ENCODE measurements around the gene SLC16A3.
A peak's percentile ranks its signal among the peaks of the same experiment; 100 is the strongest.
"Not testable (repeated sequence)": the region's sequence is repeated elsewhere in the genome, so short reads cannot be mapped to it uniquely, and the experiment has no call there.

The SLC16A3 gene

DNA sequence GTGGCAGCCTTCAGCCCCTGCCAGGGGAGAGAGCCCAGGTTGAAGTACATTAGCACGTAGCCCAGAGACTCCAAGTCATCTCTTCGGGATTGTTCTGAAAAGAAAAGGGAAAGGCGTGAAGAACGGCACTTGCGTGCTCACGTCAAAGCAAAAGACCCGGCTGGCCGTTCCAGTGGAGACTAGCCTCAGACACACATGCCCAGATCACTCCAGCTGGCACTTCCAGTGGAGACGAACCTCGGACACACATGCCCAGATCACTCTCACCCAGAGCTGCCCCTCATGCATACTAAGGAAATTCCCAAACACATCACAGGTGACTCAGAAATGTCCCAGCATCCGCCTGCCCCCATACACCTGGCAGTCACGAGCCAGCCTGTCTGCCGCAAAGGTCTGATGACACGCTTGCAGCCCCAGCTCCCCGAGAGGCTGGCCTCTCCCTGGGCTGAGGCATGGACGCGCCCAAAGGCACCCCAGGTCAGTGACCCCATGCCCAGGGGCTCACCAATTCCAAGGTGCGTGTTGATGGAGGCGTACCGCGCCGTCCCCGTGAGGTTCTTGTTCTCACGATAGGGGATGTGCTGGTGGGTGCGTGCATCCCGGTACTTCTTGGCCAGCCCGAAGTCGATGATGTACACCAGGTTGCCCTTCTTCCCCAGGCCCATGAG, 23.8 kb downstream of the SLC16A3 start:
- Mint-ChIP-seq H3K4me3 (no peak overlapping the region), H3K36me3 (ENCODE audit: low read depth) (peaks cover 73% of the 10 kb centered on the region), H3K4me1 (no peaks in the 10 kb centered on the region), H3K27ac (peak overlapping the region; percentile 78), H3K9me3 (no peaks in the 10 kb centered on the region), H3K27me3 (ENCODE audit: low read depth, poor library complexity) (peaks cover under 1% of the 10 kb centered on the region)
- DNase-seq, result no peak
- TF ChIP-seq, protein P1, sequence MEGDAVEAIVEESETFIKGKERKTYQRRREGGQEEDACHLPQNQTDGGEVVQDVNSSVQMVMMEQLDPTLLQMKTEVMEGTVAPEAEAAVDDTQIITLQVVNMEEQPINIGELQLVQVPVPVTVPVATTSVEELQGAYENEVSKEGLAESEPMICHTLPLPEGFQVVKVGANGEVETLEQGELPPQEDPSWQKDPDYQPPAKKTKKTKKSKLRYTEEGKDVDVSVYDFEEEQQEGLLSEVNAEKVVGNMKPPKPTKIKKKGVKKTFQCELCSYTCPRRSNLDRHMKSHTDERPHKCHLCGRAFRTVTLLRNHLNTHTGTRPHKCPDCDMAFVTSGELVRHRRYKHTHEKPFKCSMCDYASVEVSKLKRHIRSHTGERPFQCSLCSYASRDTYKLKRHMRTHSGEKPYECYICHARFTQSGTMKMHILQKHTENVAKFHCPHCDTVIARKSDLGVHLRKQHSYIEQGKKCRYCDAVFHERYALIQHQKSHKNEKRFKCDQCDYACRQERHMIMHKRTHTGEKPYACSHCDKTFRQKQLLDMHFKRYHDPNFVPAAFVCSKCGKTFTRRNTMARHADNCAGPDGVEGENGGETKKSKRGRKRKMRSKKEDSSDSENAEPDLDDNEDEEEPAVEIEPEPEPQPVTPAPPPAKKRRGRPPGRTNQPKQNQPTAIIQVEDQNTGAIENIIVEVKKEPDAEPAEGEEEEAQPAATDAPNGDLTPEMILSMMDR (IDR thresholded peaks at IDR 0.05), result no peak

DNA sequence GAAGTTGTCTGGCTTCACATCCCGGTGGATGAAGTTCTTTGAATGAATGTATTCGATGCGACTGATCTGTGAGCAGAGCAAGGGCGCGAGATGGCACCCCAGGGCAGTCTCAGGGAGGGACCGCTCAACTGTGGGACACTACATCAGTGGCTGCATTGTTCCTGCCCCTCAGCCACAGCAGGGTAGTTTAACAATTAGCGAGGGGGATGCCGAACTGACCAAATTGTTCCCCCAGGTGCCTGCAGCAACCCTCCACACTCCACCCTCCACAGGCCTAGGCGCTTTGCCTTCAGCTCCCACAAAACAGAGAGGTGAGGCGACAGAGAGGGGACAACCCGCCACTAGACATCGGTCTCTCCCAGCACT, 24.3 kb downstream of the SLC16A3 start:
- Mint-ChIP-seq H3K9me3 (no peaks in the 10 kb centered on the region), H3K36me3 (ENCODE audit: low read depth) (peaks cover 71% of the 10 kb centered on the region), H3K27me3 (ENCODE audit: low read depth, poor library complexity) (peaks cover 2% of the 10 kb centered on the region), H3K4me1 (no peaks in the 10 kb centered on the region), H3K4me3 (no peak overlapping the region), H3K27ac (no peak overlapping the region)
- DNase-seq, result no peak
- TF ChIP-seq, protein P1 (IDR thresholded peaks at IDR 0.05), result no peak

DNA sequence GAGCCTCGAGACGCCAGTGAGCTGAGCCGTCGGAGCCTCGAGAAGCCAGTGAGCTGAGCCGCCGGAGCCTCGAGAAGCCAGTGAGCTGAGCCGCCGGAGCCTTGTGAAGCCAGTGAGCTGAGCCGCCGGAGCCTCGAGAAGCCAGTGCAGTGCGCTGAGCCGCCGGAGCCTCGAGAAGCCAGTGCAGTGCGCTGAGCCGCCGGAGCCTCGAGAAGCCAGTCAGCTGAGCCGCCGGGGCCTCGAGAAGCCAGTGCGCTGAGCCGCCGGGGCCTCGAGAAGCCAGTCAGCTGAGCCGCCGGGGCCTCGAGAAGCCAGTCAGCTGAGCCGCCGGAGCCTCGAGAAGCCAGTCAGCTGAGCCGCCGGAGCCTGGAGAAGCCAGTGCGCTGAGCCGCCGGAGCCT, 25.3 kb downstream of the SLC16A3 start:
- H3K4me3 Mint-ChIP-seq; H3K4me1 Mint-ChIP-seq; H3K9me3 Mint-ChIP-seq; H3K27me3 Mint-ChIP-seq (ENCODE audit: low read depth, poor library complexity); H3K27ac Mint-ChIP-seq; DNase-seq: not testable (repeated sequence)
- peaks cover 71% of the 10 kb centered on the region for H3K36me3 Mint-ChIP-seq (ENCODE audit: low read depth)

DNA sequence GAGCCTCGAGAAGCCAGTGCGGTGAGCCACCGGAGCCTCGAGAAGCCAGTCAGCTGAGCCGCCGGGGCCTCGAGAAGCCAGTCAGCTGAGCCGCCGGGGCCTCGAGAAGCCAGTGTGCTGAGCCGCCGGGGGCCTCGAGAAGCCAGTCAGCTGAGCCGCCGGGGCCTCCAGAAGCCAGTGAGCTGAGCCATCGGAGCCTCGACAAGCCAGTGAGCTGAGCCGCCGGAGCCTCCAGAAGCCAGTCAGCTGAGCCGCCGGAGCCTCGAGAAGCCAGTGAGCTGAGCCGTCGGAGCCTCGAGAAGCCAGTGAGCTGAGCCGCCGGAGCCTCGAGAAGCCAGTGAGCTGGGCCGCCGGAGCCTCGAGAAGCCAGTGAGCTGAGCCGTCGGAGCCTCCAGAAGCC, 25.9 kb downstream of the SLC16A3 start:
- H3K9me3 Mint-ChIP-seq; H3K27ac Mint-ChIP-seq; H3K4me1 Mint-ChIP-seq; DNase-seq; H3K4me3 Mint-ChIP-seq; H3K27me3 Mint-ChIP-seq (ENCODE audit: low read depth, poor library complexity): not testable (repeated sequence)
- peaks cover 76% of the 10 kb centered on the region for H3K36me3 Mint-ChIP-seq (ENCODE audit: low read depth)

DNA sequence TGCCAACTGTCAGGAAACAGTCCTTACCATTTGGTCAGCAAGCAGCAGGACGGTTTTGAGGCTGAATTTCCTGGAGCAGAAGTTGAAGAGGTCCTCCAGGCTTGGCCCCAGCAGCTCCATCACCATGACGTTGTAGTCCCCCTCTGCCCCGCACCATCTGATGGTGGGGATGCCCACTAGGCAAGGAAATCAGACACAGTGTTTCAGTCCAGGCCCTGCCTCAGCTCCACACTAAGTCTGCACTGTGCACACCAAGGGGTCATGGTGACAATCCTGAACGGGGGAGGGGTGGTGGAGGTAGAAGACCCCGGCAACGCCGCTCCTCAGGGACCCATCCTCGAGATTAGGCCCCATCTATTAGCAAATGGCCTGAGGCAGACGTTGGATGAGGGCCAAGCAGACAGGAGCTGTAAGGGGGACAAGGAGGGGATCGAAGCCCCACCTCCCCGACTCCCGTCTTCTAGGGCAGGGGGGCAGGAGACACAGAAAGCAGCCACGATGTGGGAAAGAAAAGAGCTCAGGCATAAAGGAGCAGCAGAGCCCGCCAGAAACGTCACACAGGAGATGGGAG, 26.6 kb downstream of the SLC16A3 start:
- no peak for DNase-seq
- Mint-ChIP-seq H3K36me3 (ENCODE audit: low read depth) (peaks cover 84% of the 10 kb centered on the region), H3K4me3 (no peak overlapping the region), H3K9me3 (no peaks in the 10 kb centered on the region), H3K27me3 (ENCODE audit: low read depth, poor library complexity) (peaks cover 2% of the 10 kb centered on the region), H3K27ac (peak overlapping the region; percentile 94), H3K4me1 (no peaks in the 10 kb centered on the region)
- TF ChIP-seq, protein P1 (IDR thresholded peaks at IDR 0.05), result no peak

DNA sequence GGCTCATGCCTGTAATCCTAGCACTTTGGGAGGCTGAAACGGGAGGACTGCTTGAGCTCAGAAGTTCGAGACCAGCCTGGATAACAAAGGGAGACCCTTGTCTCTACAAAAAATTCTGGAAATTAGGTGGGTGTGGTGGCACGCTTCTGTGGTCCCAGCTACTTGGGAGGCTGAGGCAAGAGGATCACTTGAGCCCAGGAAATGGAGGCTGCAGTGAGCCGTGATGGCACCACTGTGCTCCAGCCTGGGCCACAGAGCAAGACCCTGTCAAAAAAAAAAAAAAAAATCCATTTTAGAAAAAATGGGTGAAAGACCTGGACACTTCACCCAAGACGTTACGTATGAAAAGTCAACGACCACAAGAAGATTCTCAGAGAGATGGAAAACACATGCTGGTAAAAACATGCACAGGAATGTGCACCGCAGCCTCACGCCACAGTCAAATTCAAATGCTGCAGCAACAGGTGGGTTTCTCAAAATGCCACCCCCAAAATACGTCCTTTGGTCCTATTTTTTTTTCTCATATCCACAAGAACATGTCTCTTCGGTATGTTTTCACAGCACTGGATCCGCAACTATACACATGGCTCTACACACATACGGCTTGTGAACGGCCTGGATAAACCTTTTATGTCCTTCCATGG, 27.5 kb downstream of the SLC16A3 start:
- no peaks in the 10 kb centered on the region for H3K9me3 Mint-ChIP-seq
- peaks cover 2% of the 10 kb centered on the region for H3K27me3 Mint-ChIP-seq (ENCODE audit: low read depth, poor library complexity)
- H3K4me1 Mint-ChIP-seq, result no peaks in the 10 kb centered on the region
- peaks cover 84% of the 10 kb centered on the region for H3K36me3 Mint-ChIP-seq (ENCODE audit: low read depth)
- H3K4me3 Mint-ChIP-seq, result no peak overlapping the region
- no peak for DNase-seq
- H3K27ac Mint-ChIP-seq, result peak overlapping the region; percentile 94
- TF ChIP-seq, protein P1 (IDR thresholded peaks at IDR 0.05), result no peak

DNA sequence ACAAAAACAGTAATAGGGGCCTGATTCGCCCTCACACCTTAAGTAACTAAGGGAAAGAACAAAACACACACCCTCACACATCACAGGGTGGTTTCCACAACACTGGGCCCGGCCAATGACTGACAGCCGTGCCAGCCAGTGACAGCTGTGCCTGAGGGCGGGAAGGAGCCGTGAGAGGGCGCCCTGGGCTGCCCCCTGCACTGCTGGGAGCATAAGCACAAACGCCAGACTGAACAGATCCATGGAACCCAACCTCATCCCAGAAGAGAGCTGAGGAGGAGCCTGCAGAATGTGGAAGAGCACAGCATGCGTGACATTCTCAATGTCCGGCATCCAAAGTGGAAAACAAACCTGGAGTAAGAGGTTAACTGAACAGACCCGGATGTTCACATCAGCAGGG, 28.6 kb downstream of the SLC16A3 start:
- H3K9me3 Mint-ChIP-seq, result no peaks in the 10 kb centered on the region
- H3K27me3 Mint-ChIP-seq (ENCODE audit: low read depth, poor library complexity), result peaks cover 2% of the 10 kb centered on the region
- H3K4me1 Mint-ChIP-seq, result no peaks in the 10 kb centered on the region
- TF ChIP-seq, protein P1 (IDR thresholded peaks at IDR 0.05), result no peak
- H3K27ac Mint-ChIP-seq, result peak overlapping the region; percentile 95
- no peak overlapping the region for H3K4me3 Mint-ChIP-seq
- H3K36me3 Mint-ChIP-seq (ENCODE audit: low read depth), result peaks cover 84% of the 10 kb centered on the region
- no peak for DNase-seq
